Transverse colon (tissue), 3 donors: ENCODE data around the gene CCM2.

Source experiments
- POLR2A ChIP-seq: fragments of 450-650 bp; IDR thresholded peaks from one replicate; pipeline ENCODE4 v1.6.1; 2016; ENCODE audit warnings: antibody characterized with exemption, mild to moderate bottlenecking, moderate library complexity
- TF ChIP-seq, protein P1 (sequence below), 5 experiments: fragments of 200-600 bp in 3 of 5; fragments of 450-650 bp in 2 of 5; sonication (generic) in 3 of 5; IDR thresholded peaks; 1 replicate in 2 of 5; 2 replicates in 3 of 5; pipeline ENCODE4 v1.5.1; 2016 to 2017; ENCODE audit warnings: antibody characterized with exemption in 5 of 5, inconsistent platforms in 3 of 5, mild to moderate bottlenecking in 2 of 5, moderate library complexity in 1 of 5

DNA sequence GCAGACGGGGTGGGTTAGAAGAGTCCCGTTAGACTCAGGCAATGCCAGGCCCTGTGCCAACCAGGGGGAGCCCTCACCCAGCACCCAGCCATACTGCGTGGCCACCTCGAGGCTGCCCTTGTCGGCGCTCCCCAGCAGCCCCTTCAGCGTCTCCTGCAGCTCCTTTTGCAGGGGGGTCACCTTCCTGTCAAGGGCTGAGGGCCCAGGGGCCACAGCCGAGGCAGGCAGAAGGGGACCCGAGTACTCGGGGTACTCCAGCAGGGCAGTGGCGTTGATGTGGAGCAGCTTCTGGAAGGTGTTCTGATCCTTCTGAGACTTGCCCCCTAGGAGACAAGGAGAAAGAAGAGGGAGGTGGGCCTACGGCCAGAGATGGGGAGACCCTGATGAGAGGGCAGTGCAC, 101.7 kb downstream of the CCM2 start:
- TF ChIP-seq POLR2A = no peak
- TF ChIP-seq, protein P1, sequence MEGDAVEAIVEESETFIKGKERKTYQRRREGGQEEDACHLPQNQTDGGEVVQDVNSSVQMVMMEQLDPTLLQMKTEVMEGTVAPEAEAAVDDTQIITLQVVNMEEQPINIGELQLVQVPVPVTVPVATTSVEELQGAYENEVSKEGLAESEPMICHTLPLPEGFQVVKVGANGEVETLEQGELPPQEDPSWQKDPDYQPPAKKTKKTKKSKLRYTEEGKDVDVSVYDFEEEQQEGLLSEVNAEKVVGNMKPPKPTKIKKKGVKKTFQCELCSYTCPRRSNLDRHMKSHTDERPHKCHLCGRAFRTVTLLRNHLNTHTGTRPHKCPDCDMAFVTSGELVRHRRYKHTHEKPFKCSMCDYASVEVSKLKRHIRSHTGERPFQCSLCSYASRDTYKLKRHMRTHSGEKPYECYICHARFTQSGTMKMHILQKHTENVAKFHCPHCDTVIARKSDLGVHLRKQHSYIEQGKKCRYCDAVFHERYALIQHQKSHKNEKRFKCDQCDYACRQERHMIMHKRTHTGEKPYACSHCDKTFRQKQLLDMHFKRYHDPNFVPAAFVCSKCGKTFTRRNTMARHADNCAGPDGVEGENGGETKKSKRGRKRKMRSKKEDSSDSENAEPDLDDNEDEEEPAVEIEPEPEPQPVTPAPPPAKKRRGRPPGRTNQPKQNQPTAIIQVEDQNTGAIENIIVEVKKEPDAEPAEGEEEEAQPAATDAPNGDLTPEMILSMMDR (IDR thresholded peaks at IDR 0.05) = no peak
